Esophagus muscularis mucosa (tissue), 4 donors: ENCODE results near the gene TEAD1. TPM values are rescaled to one million over a fixed set of nuclear protein-coding genes. Genes with fewer than 3 reads are reported as not detected.

Experiments
- DNase-seq: peaks from one replicate; pipeline ENCODE4 v3.0.0-alpha.2; 2017; ENCODE audit errors: extremely low spot score
- H3K27ac ChIP-seq, 4 donors: fragments of 200-600 bp; sonication (generic); replicated peaks in 1 of 4; 1 replicate in 3 of 4; 2 replicates in 1 of 4; pipeline ENCODE4 v1.5.1; 2016 to 2019; ENCODE audit warnings: mild to moderate bottlenecking in 1 of 4
- H3K27me3 ChIP-seq, 4 donors: fragments of 200-600 bp; sonication (generic); one replicate each; pipeline versions ENCODE4 v1.5.1 to v1.6.0; 2016 to 2019
- H3K36me3 ChIP-seq, 4 donors: fragments of 200-600 bp; sonication (generic); one replicate each; pipeline ENCODE4 v1.5.1; 2016 to 2019
- H3K4me1 ChIP-seq, 4 donors: fragments of 200-600 bp; sonication (generic); one replicate each; pipeline ENCODE4 v1.5.1; 2016 to 2019
- H3K4me3 ChIP-seq, 4 donors: fragments of 200-600 bp; sonication (generic); 1 replicate in 2 of 4; 2 replicates in 2 of 4; pipeline ENCODE4 v1.5.1; 2016 to 2019; ENCODE audit warnings: mild to moderate bottlenecking in 4 of 4, moderate library complexity in 1 of 4
- H3K9me3 ChIP-seq, 4 donors: fragments of 200-600 bp; sonication (generic); 1 replicate in 3 of 4; 2 replicates in 1 of 4; pipeline ENCODE4 v1.5.1; 2016 to 2019
- CTCF ChIP-seq, 3 experiments: fragments of 200-600 bp in 2 of 3; fragments of 450-650 bp in 1 of 3; sonication (generic) in 2 of 3; IDR thresholded peaks; one replicate each; pipeline ENCODE4 v1.5.1; 2017 to 2019; ENCODE audit warnings: antibody characterized with exemption in 3 of 3, mild to moderate bottlenecking in 2 of 3, moderate library complexity in 1 of 3
- EP300 ChIP-seq: sonication (generic); formaldehyde crosslinking; IDR thresholded peaks from one replicate; pipeline ENCODE4 v1.6.1; 2017; ENCODE audit warnings: antibody characterized with exemption
- POLR2A ChIP-seq: fragments of 450-650 bp; IDR thresholded peaks from one replicate; pipeline ENCODE4 v1.6.1; 2017; ENCODE audit warnings: antibody characterized with exemption, moderate library complexity, mild to moderate bottlenecking, low read depth
- POLR2AphosphoS5 ChIP-seq, 2 donors: sonication (generic); formaldehyde crosslinking; IDR thresholded peaks; one replicate each; pipeline ENCODE4 v1.6.1; 2017; ENCODE audit warnings: antibody characterized with exemption in 2 of 2
- WGBS: methylation state at CpG from one replicate; pipeline ENCODE4 v1.1.5; 2018; 5-methylcytosine and 5-hydroxymethylcytosine counted together
- intact Hi-C: fragments of 100-400 bp; cut with DNase I; formaldehyde crosslinking; loops from one replicate; pipeline ENCODE4 v1.15.1; 2023
- total RNA-seq, 4 donors: library from RNA; depleted of rRNA; stranded (reverse); fragments of >200 nt; gene quantifications; one replicate each; pipeline versions ENCODE4 v1.1.0 to v1.2.1, GENCODE V29; 2016

Gene TEAD1
- total RNA-seq, 4 donors from 2014 or later: 147 to 307 (median 232) TPM

- Histone ChIP-seq H3K27ac (peak overlapping the region; percentile 68 to 79 (median 74)), H3K27me3 (no peaks in the 10 kb centered on the region), H3K36me3 (no peaks in the 10 kb centered on the region), H3K9me3 (no peaks in the 10 kb centered on the region), H3K4me1 (peaks cover 37 to 77% (median 58%) of the 10 kb centered on the region in 4 donors), H3K4me3 (peak overlapping the region in 1 of 4 donors; percentile 7)
- WGBS: 54% methylated on average over 14 of the region's 16 CpGs
- intact Hi-C loops: no loop called here
- no peak for TF ChIP-seq EP300
- peak in 1 of 2 donors; percentile 42 for TF ChIP-seq POLR2AphosphoS5 (IDR thresholded peaks at IDR 0.05)
- no peak for TF ChIP-seq POLR2A
- TF ChIP-seq CTCF (IDR thresholded peaks at IDR 0.05): no peak
- no peak for DNase-seq
Observed at GRCh38 chr11:12802418-12803085, 128.3 kb downstream of the TEAD1 start.

GRCh38 chr11:12803086-12803826, 129.0 kb downstream of the TEAD1 start:
- H3K36me3 ChIP-seq: no peaks in the 10 kb centered on the region
- intact Hi-C loops: no loop called here
- peaks cover 37 to 73% (median 60%) of the 10 kb centered on the region in 4 donors for H3K4me1 ChIP-seq
- WGBS: 55% methylated on average over 7 of the region's 7 CpGs
- peak overlapping the region; percentile 68 to 79 (median 74) for H3K27ac ChIP-seq
- H3K4me3 ChIP-seq: peak overlapping the region in 1 of 4 donors; percentile 7
- no peaks in the 10 kb centered on the region for H3K27me3 ChIP-seq
- H3K9me3 ChIP-seq: no peaks in the 10 kb centered on the region
- no peak for TF ChIP-seq CTCF (IDR thresholded peaks at IDR 0.05)
- TF ChIP-seq EP300: no peak
- TF ChIP-seq POLR2AphosphoS5 (IDR thresholded peaks at IDR 0.05): no peak
- TF ChIP-seq POLR2A: no peak
- no peak for DNase-seq

DNA sequence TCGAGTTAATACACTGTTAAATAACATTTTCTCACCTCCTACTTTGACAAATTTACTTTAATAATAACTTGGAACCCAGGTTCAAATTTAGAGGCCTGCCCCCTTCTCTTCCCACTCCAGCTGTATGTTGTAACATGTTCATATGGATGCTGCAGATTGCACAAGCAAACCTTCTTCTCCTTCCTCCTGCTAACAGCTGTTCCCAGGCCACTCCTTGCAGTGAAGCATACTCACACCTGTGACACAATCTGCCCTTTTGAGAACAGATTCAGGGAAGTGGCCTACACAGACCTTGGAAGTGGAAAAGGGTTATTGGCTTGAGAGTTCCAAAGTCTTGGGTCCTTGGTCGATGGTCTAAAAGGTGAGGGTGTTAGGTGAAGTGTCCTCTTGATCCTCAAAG, 131.9 kb downstream of the TEAD1 start:
- peaks cover 16 to 73% (median 54%) of the 10 kb centered on the region in 4 donors for H3K4me1 ChIP-seq
- WGBS: 74% methylated on average over 2 of the region's 2 CpGs

DNA sequence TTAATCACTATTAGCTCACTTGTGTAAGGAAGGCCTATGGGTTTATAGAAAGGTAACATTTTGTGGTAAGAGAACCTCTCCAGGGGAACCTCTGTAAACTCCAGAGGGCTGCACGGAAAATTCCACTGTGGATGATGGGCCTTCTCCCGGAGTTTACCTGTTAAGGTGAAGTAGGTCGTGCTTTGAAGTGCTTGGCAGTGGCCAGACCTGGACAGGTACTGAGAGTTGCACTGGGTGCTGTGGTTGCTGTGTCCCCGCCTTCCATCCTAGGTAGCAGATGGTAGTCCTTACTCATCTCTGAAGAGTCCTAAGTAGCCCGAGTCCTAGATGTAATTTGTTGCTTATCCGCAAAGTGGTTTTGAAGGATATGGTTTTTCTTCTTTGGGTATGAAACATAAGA, 133.4 kb downstream of the TEAD1 start:
- Histone ChIP-seq H3K4me3 (no peak overlapping the region), H3K9me3 (no peaks in the 10 kb centered on the region), H3K4me1 (peaks cover 11 to 68% (median 45%) of the 10 kb centered on the region in 4 donors), H3K27me3 (no peaks in the 10 kb centered on the region), H3K36me3 (no peaks in the 10 kb centered on the region), H3K27ac (no peak overlapping the region)
- TF ChIP-seq CTCF (IDR thresholded peaks at IDR 0.05) (no peak), EP300 (no peak), POLR2AphosphoS5 (IDR thresholded peaks at IDR 0.05) (no peak), POLR2A (no peak)
- intact Hi-C loops: no loop called here
- 93% methylated on average over 5 of the region's 6 CpGs for WGBS
- no peak for DNase-seq

More for the DNA sequence above, 131.9 kb downstream of the TEAD1 start:
- no peak for DNase-seq
- TF ChIP-seq POLR2A (no peak), POLR2AphosphoS5 (IDR thresholded peaks at IDR 0.05) (no peak), EP300 (no peak), CTCF (IDR thresholded peaks at IDR 0.05) (no peak)
- Histone ChIP-seq H3K4me3 (no peak overlapping the region), H3K36me3 (no peaks in the 10 kb centered on the region), H3K27ac (no peak overlapping the region), H3K9me3 (no peaks in the 10 kb centered on the region), H3K27me3 (no peaks in the 10 kb centered on the region)
- intact Hi-C loops: no loop called here
